Central memory CD4-positive, alpha-beta T cell (primary cell): Measurements from ENCODE around the gene LITAFD.
A peak's percentile ranks its signal among the peaks of the same experiment; 100 is the strongest.
"Not testable (repeated sequence)": the region's sequence is repeated elsewhere in the genome, so short reads cannot be mapped to it uniquely, and the experiment has no call there.

Experiments
- DNase-seq: peaks from one replicate; pipeline ENCODE4 v3.0.0; 2022

LITAFD gene

GRCh38 chr16:8894736-8895334, 12.7 kb downstream of the LITAFD start:
- DNase-seq = no peak

GRCh38 chr16:8898660-8899318, 16.6 kb downstream of the LITAFD start:
- DNase-seq = no peak

- DNase-seq = no peak
These were observed 17.7 kb downstream of the LITAFD start for GRCh38 chr16:8899709-8900317.

- DNase-seq = no peak
These were observed 18.2 kb downstream of the LITAFD start for GRCh38 chr16:8900343-8900742.

GRCh38 chr16:8901320-8901861, 19.2 kb downstream of the LITAFD start:
- DNase-seq = no peak

GRCh38 chr16:8903004-8903403, 20.9 kb downstream of the LITAFD start:
- DNase-seq = no peak

- DNase-seq = no peak
These were observed 21.9 kb downstream of the LITAFD start for GRCh38 chr16:8904018-8904430.

- no peak for DNase-seq
These were observed 23.1 kb downstream of the LITAFD start for GRCh38 chr16:8905168-8905762.

GRCh38 chr16:8905795-8906591, 23.8 kb downstream of the LITAFD start:
- DNase-seq = no peak

GRCh38 chr16:8907096-8907495, 24.9 kb downstream of the LITAFD start:
- DNase-seq = no peak

- no peak for DNase-seq
These were observed 26.8 kb downstream of the LITAFD start for GRCh38 chr16:8908810-8909468.

- no peak for DNase-seq
These were observed 28.7 kb downstream of the LITAFD start for GRCh38 chr16:8910811-8911210.

- no peak for DNase-seq
These were observed 30.6 kb downstream of the LITAFD start for GRCh38 chr16:8912793-8913192.

- no peak for DNase-seq
These were observed 31.9 kb downstream of the LITAFD start for GRCh38 chr16:8914098-8914497.

GRCh38 chr16:8915722-8916301, 33.7 kb downstream of the LITAFD start:
- no peak for DNase-seq

- DNase-seq = no peak
These were observed 34.5 kb downstream of the LITAFD start for GRCh38 chr16:8916541-8917225.

- not testable (repeated sequence) for DNase-seq
These were observed 35.2 kb downstream of the LITAFD start for GRCh38 chr16:8917336-8917735.

GRCh38 chr16:8919089-8919933, 37.2 kb downstream of the LITAFD start:
- DNase-seq = no peak

GRCh38 chr16:8919934-8920462, 37.8 kb downstream of the LITAFD start:
- DNase-seq = peak; percentile 15
